ENCODE measurements around the gene TRIM8. TPM values are rescaled to one million over a fixed set of nuclear protein-coding genes. Genes with fewer than 3 reads are reported as not detected.

The TRIM8 gene
- total and polyA plus RNA-seq, 2 of the 4 experiments (the other 2 are of a cell fraction): 25.5 to 126 TPM

DNA sequence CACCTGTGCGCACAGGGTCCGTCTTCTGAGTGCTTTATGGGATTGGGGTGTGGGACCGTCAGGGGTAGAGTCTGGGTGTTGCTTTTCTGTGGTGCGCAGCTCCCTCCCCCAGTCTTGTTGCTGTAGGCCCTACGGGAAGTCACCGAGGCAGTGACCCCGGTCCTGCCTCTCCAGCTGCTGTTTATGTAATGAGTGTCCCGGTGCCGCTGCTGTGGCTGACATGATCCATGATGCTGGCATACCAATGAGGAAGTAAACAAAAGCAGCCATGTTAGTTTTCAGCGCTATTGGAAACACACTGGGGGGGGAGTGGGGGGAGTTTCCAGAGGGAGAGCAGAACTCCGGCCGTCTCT lies 1.1 kb downstream of the TRIM8 start (continued):
- TF ChIP-seq, protein P1, sequence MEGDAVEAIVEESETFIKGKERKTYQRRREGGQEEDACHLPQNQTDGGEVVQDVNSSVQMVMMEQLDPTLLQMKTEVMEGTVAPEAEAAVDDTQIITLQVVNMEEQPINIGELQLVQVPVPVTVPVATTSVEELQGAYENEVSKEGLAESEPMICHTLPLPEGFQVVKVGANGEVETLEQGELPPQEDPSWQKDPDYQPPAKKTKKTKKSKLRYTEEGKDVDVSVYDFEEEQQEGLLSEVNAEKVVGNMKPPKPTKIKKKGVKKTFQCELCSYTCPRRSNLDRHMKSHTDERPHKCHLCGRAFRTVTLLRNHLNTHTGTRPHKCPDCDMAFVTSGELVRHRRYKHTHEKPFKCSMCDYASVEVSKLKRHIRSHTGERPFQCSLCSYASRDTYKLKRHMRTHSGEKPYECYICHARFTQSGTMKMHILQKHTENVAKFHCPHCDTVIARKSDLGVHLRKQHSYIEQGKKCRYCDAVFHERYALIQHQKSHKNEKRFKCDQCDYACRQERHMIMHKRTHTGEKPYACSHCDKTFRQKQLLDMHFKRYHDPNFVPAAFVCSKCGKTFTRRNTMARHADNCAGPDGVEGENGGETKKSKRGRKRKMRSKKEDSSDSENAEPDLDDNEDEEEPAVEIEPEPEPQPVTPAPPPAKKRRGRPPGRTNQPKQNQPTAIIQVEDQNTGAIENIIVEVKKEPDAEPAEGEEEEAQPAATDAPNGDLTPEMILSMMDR (conservative IDR thresholded peaks at IDR 0.05; ENCODE audit: low read depth, low read length): no peak

DNA sequence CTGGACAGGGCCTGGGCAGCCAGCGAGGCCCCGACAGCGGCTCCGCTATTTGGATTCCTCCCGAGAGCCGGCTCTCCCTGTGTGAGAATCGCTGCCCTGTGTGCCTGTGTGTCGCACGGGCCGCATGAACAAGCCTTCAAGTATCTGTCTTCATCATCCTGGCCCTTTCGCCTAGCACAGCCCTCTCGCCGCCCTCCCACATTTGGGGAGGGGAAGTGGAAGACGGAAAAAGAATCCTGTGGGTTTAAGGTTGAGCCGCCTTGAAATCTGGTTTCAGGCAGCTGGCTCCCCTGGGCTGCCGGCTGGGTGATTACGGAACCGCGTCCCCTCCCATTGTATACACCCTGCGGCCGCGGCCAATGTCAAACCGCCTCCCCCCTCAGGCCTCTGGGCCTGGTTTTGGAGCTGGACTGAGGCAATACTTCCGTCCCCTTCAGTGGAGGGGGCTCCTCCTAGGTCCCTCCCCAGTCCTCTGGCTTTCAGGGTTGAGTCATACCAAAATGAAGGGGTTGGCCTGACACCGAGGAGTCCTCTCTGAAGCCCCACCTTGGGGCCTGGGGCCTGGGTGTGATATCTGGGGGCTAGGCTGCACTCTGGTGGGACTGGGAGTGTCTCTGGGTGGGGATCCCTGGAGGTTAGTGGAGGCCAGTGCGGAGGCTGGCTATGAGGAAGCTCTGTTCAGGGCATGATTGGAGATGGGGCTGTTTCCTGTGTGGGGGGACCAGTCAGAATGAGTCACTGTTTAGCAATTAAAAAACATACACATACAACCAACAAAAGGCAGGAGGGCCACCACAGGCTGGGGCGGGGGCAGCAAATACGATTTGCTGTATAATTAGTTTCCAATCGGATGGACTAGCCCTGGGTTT lies 1.7 kb downstream of the TRIM8 start:
- H2AK5ac ChIP-seq (ENCODE audit: low read depth, low read length): peak overlapping the region; percentile 92
- H3K4me3 ChIP-seq (ENCODE audit: insufficient read depth, low read depth, low read length): peak overlapping the region; percentile 77
- peak overlapping the region; percentile 94 for H2AK9ac ChIP-seq (replicated peaks; ENCODE audit: low read depth, low read length, poor library complexity)
- H3K79me1 ChIP-seq (ENCODE audit: low read depth in 1 of 2, low read length in 2 of 2): peaks cover 0 to 53% of the 10 kb centered on the region in 2 experiments; a peak in 2 of 4 replicates
- ATAC-seq (ENCODE audit: low read depth) (peak; percentile 38), DNase-seq (peak; percentile 96)
- 0% methylated on average over 6 of the region's 29 CpGs; no CpG with 5 or more reads in 1 of the 2 experiments for whole genome bisulfite sequencing, 2 experiments (ENCODE audit: extremely low coverage in 2 of 2, insufficient read length in 1 of 2)
- peak overlapping the region; percentile 85 for H3K14ac ChIP-seq (replicated peaks; ENCODE audit: low read depth, low read length)
- peak overlapping the region; percentile 89 for H2BK5ac ChIP-seq (ENCODE audit: low read depth, low read length, poor library complexity, severe bottlenecking)
- peak overlapping the region; percentile 73 for H2AFZ ChIP-seq (replicated peaks; ENCODE audit: low read length, poor library complexity)
- H4K8ac ChIP-seq (ENCODE audit: low read depth in 2 of 2, low read length in 2 of 2): peak overlapping the region; percentile 31 to 59
- peak overlapping the region; percentile 81 for H3K23ac ChIP-seq (ENCODE audit: low read depth, low read length)
- no TSS peak for BruUV-seq (replicated peaks)
- H4K20me1 ChIP-seq (ENCODE audit: insufficient read depth, low read length): peaks cover 66% of the 10 kb centered on the region
- H4K91ac ChIP-seq (ENCODE audit: insufficient read depth, low read depth, low read length): peak overlapping the region; percentile 88
- peak overlapping the region; percentile 72 for H3K4ac ChIP-seq (ENCODE audit: low read depth, low read length)
- H3K9me3 ChIP-seq (ENCODE audit: control insufficient read depth, insufficient read depth, low read length): no peaks in the 10 kb centered on the region
- H3K56ac ChIP-seq (ENCODE audit: extremely low read depth, insufficient read depth, low read length): peak overlapping the region; percentile 98
- H3K9ac ChIP-seq (ENCODE audit: low read depth, low read length): peak overlapping the region; percentile 84
- peak overlapping the region; percentile 46 for H3K18ac ChIP-seq (ENCODE audit: low read depth, low read length)
- POLR2A ChIA-PET (ENCODE audit: unreplicated experiment): interaction anchor here (0.5 to 1.9 kb wide), 3 partner anchors 16 to 30 kb away, joined by 3 to 14 read pairs (median 4); no protein-coding TSS in a partner anchor
- H3K36me3 ChIP-seq (ENCODE audit: control insufficient read depth, insufficient read depth, low read length): peaks cover 18% of the 10 kb centered on the region
- TF ChIP-seq NFE2L2 (IDR thresholded peaks at IDR 0.05; ENCODE audit: low read depth, low read length) (no peak), CEBPB (IDR thresholded peaks at IDR 0.05; ENCODE audit: low read depth, low read length) (peak; percentile 88), FOS (IDR thresholded peaks at IDR 0.05; ENCODE audit: low read depth, low read length) (peak; percentile 94), RAD21 (IDR thresholded peaks at IDR 0.05; ENCODE audit: low read length) (peak; percentile 4; the same call in 1 of the 2 replicates), RCOR1 (IDR thresholded peaks at IDR 0.05; ENCODE audit: insufficient replicate concordance, low read length) (peak; percentile 46), POLR2A (IDR thresholded peaks at IDR 0.05; ENCODE audit: low read depth, low read length) (peak; percentile 85), MAZ (IDR thresholded peaks at IDR 0.05; ENCODE audit: borderline replicate concordance, low read depth, low read length) (peak; percentile 82), BHLHE40 (IDR thresholded peaks at IDR 0.05; ENCODE audit: low read depth, low read length) (peak; percentile 70), CHD1 (IDR thresholded peaks at IDR 0.05; ENCODE audit: low read depth, low read length) (peak; percentile 68; the same call in 1 of the 2 replicates), MXI1 (IDR thresholded peaks at IDR 0.05; ENCODE audit: borderline replicate concordance, low read depth, low read length) (no peak)
- TF ChIP-seq, protein P1 (conservative IDR thresholded peaks at IDR 0.05; ENCODE audit: low read depth, low read length): no peak
- H3K9me1 ChIP-seq (ENCODE audit: insufficient read depth, low read length): peaks cover 28% of the 10 kb centered on the region
- H2BK15ac ChIP-seq (ENCODE audit: low read depth, low read length): peak overlapping the region; percentile 59; the same call in 1 of the 3 replicates
- intact Hi-C loops (cut with micrococcal nuclease): loop anchor here (1.0 to 10.0 kb wide), 4 partner anchors 31 to 251 kb away; partner anchors contain the start of genes ARL3, NFKB2, SFXN2 and SUFU
- H3K27ac ChIP-seq (ENCODE audit: insufficient read depth, low read length): peak overlapping the region; percentile 92
- CTCF ChIA-PET: no interaction called here
- in situ Hi-C loops (cut with MboI; ENCODE audit: low sequenced_read_pairs): no loop called here
- dilution Hi-C loops (cut with HindIII; ENCODE audit: low sequenced_read_pairs, unreplicated experiment): no loop called here
- H3K27me3 ChIP-seq (ENCODE audit: control insufficient read depth, insufficient read depth, low read length): no peaks in the 10 kb centered on the region
- H3K4me1 ChIP-seq (ENCODE audit: control insufficient read depth, insufficient read depth, low read length): peaks cover 34% of the 10 kb centered on the region
- peak overlapping the region; percentile 76 for H2BK120ac ChIP-seq (ENCODE audit: low read depth, low read length)
- peak overlapping the region; percentile 81 for H3K4me2 ChIP-seq (ENCODE audit: low read depth, low read length)
- H2BK20ac ChIP-seq (ENCODE audit: low read depth, low read length): peak overlapping the region; percentile 55; the same call in 1 of the 2 replicates
- H4K5ac ChIP-seq (ENCODE audit: low read depth, low read length): peak overlapping the region; percentile 20
